AG04450 (cell line): Measurements from ENCODE around the gene ITPRIPL1. TPM values are rescaled to one million over a fixed set of nuclear protein-coding genes. Genes with fewer than 3 reads are reported as not detected.

Source experiments
- CTCF ChIA-PET: fragments of 300-600, 350-600 bp; formaldehyde crosslinking; extraction: SDS; loops from one replicate; lab custom pipeline; 2022; ENCODE audit warnings: antibody characterized with exemption, inconsistent platforms; lab: Charles Lee
- POLR2A ChIA-PET: fragments of 350-600 bp; formaldehyde crosslinking; extraction: SDS; loops from one replicate; lab custom pipeline; 2021; ENCODE audit warnings: antibody characterized with exemption, inconsistent platforms; lab: Yijun Ruan, JAX
- DNase-seq: peaks from one replicate; pipeline ENCODE4 v3.0.0-alpha.2; 2011; ENCODE audit warnings: low read depth, low spot score
- H3K27ac ChIP-seq: one replicate; pipeline ENCODE4 v1.5.1; 2012; ENCODE audit warnings: low read depth, low read length, control low read depth
- H3K27me3 ChIP-seq: one replicate; pipeline ENCODE4 v1.6.0; 2012; ENCODE audit warnings: low read length; ENCODE audit not compliant: control insufficient read depth, insufficient read depth
- H3K4me3 ChIP-seq: 2 replicates; pipeline ENCODE4 v1.5.1; 2011; ENCODE audit warnings: mild to moderate bottlenecking, low read depth, low read length, control low read depth
- H3K9me3 ChIP-seq: 2 replicates; pipeline ENCODE4 v1.5.1; 2012; ENCODE audit warnings: low read length; ENCODE audit not compliant: control insufficient read depth, insufficient read depth
- CTCF ChIP-seq: IDR thresholded peaks from 2 replicates; pipeline ENCODE4 v1.5.1; 2011; ENCODE audit warnings: low read depth, low read length, control low read depth, inconsistent platforms
- polyA plus RNA-seq: library from polyadenylated mRNA; depleted of rRNA; stranded (reverse); fragments of >200 nt; gene quantifications from 2 replicates; pipeline ENCODE4 v1.2.3, GENCODE V29; 2011

Gene ITPRIPL1
- polyA plus RNA-seq, 1 experiment: 3.7 TPM

DNA sequence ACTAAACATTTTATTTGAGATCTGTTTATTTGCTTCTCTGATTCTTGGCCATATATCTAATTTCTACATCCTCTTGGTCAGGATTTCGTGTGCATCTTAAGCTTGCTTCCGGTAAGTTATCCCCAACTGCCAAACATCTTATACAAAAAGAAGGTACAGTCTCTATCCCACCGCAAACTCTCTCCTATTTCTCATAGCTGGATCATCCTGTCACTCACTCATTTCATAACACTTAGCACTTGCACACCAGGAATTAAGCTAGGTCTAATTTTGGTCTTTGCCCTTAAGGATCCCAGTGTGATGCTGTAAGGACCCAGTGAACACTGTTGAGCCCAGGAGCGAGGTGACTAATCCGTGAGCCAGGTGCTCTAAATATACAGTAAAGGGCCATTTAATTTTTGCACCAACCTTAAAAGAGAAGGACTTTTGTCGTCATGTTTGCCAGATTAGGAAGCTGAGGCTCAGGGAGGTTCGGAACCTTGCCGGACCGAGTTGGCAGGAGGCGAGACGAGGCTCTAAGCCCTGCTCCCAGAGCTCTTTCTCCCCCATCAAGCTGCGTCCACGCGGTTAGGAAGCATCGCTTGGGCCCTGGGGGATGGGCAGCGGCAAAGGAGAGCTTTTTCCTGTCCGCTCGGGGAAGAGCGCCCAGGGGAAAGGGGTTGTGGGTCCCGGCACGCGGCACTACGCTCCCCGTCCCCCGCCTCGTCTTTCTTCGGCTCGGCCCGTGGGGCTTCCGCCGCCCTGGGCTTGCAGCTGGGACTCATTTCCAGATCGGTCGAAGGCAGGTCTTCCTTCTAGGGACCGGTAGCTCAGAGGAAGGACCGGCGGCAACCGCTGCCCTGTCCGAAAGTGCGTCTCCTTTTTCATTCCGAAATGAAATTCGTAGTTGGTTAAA is 4.1 kb upstream of the ITPRIPL1 start:
- H3K9me3 ChIP-seq: no peaks in the 10 kb centered on the region; the same call in 1 of the 2 replicates
- POLR2A ChIA-PET: interaction anchor here (0.6 to 2.1 kb wide), 5 partner anchors 8 to 108 kb away, joined by 3 to 9 read pairs (median 6); partner anchors contain the start of gene NCAPH
- no peak for DNase-seq
- peak overlapping the region; percentile 11 for H3K27ac ChIP-seq
- H3K4me3 ChIP-seq: peak overlapping the region; percentile 69
- TF ChIP-seq CTCF: no peak
- CTCF ChIA-PET: interaction anchor here (0.6 to 1.0 kb wide), 4 partner anchors 20 to 560 kb away, joined by 3 to 4 read pairs (median 4); no protein-coding TSS in a partner anchor
- peaks cover 7% of the 10 kb centered on the region for H3K27me3 ChIP-seq

GRCh38 chr2:96323849-96324248 is 1.3 kb upstream of the ITPRIPL1 start:
- no peak for TF ChIP-seq CTCF
- no peak overlapping the region for H3K4me3 ChIP-seq
- ChIA-PET POLR2A (no interaction called here), CTCF (no interaction called here)
- peaks cover 7% of the 10 kb centered on the region for H3K27me3 ChIP-seq
- no peak overlapping the region for H3K27ac ChIP-seq
- no peak for DNase-seq
- no peaks in the 10 kb centered on the region; the same call in 1 of the 2 replicates for H3K9me3 ChIP-seq

- no peak for DNase-seq
- TF ChIP-seq CTCF: no peak
- ChIA-PET POLR2A (interaction anchor here (1.0 kb wide), 1 partner anchor 19 kb away, joined by 3 read pairs; the partner anchor contains the start of gene SNRNP200), CTCF (no interaction called here)
- no peak overlapping the region for H3K27ac ChIP-seq
- H3K27me3 ChIP-seq: peaks cover 7% of the 10 kb centered on the region
- H3K9me3 ChIP-seq: no peaks in the 10 kb centered on the region; the same call in 1 of the 2 replicates
- peak overlapping the region; percentile 59 for H3K4me3 ChIP-seq
These were observed 436 bp upstream of the ITPRIPL1 start for GRCh38 chr2:96324721-96325040.

GRCh38 chr2:96325884-96326255 is 753 bp downstream of the ITPRIPL1 start:
- Histone ChIP-seq H3K9me3 (no peaks in the 10 kb centered on the region; the same call in 1 of the 2 replicates), H3K27me3 (peaks cover 7% of the 10 kb centered on the region), H3K4me3 (peak overlapping the region; percentile 59), H3K27ac (no peak overlapping the region)
- DNase-seq: no peak
- POLR2A ChIA-PET: interaction anchor here (0.5 kb wide), 1 partner anchor 450 kb away, joined by 3 read pairs; no protein-coding TSS in a partner anchor
- CTCF ChIA-PET: interaction anchor here (0.7 kb wide), 1 partner anchor 59 kb away, joined by 3 read pairs; no protein-coding TSS in a partner anchor
- TF ChIP-seq CTCF: no peak

GRCh38 chr2:96326564-96326963 is 1.4 kb downstream of the ITPRIPL1 start:
- Histone ChIP-seq H3K4me3 (no peak overlapping the region), H3K27ac (no peak overlapping the region), H3K9me3 (no peaks in the 10 kb centered on the region; the same call in 1 of the 2 replicates), H3K27me3 (peaks cover 7% of the 10 kb centered on the region)
- CTCF ChIA-PET: no interaction called here
- no peak for DNase-seq
- POLR2A ChIA-PET: interaction anchor here (0.5 kb wide), 1 partner anchor 450 kb away, joined by 3 read pairs; no protein-coding TSS in a partner anchor
- TF ChIP-seq CTCF: no peak
